WTC11 (cell line): ENCODE results near the gene MED27.

Source experiments
- FOXK1 ChIP-seq: sonication (generic); formaldehyde crosslinking; IDR thresholded peaks from 2 replicates; pipeline ENCODE4 v1.8.0; 2022; ENCODE audit warnings: mild to moderate bottlenecking, moderate library complexity, missing genetic modification reagents
- JUN ChIP-seq: sonication (generic); formaldehyde crosslinking; IDR thresholded peaks from 2 replicates; pipeline ENCODE4 v1.8.0; 2023; ENCODE audit warnings: mild to moderate bottlenecking, missing genetic modification reagents
- PRRX2 ChIP-seq: fragments of 250-450 bp; sonication (Bioruptor Pico); IDR thresholded peaks from 2 replicates; pipeline ENCODE4 v1.8.0; 2021; ENCODE audit warnings: mild to moderate bottlenecking
- TF ChIP-seq, protein P1 (sequence below): sonication (generic); formaldehyde crosslinking; IDR thresholded peaks from 2 replicates; pipeline ENCODE4 v1.8.1; 2022; ENCODE audit warnings: missing genetic modification reagents, borderline replicate concordance
- TF ChIP-seq, protein P2 (sequence below): fragments of 200-600 bp; IDR thresholded peaks from 2 replicates; pipeline ENCODE4 v1.8.0; 2022; ENCODE audit warnings: antibody characterized with exemption
- TF ChIP-seq, protein P3 (sequence below): fragments of 250-450 bp; sonication (Bioruptor Pico); IDR thresholded peaks from 2 replicates; pipeline ENCODE4 v1.9.0; 2021; ENCODE audit warnings: mild to moderate bottlenecking
- TF ChIP-seq, protein P4 (sequence below): sonication (generic); formaldehyde crosslinking; IDR thresholded peaks from 2 replicates; pipeline ENCODE4 v1.8.1; 2023; ENCODE audit warnings: mild to moderate bottlenecking, moderate library complexity, missing genetic modification reagents
- TF ChIP-seq, protein P5 (sequence below): sonication (generic); formaldehyde crosslinking; IDR thresholded peaks from 2 replicates; pipeline ENCODE4 v1.8.1; 2022; ENCODE audit warnings: low read depth, missing genetic modification reagents, borderline replicate concordance
- TF ChIP-seq, protein P6 (sequence below): sonication (generic); formaldehyde crosslinking; IDR thresholded peaks from 2 replicates; pipeline ENCODE4 v1.8.1; 2023; ENCODE audit warnings: mild to moderate bottlenecking, missing genetic modification reagents, borderline replicate concordance

DNA sequence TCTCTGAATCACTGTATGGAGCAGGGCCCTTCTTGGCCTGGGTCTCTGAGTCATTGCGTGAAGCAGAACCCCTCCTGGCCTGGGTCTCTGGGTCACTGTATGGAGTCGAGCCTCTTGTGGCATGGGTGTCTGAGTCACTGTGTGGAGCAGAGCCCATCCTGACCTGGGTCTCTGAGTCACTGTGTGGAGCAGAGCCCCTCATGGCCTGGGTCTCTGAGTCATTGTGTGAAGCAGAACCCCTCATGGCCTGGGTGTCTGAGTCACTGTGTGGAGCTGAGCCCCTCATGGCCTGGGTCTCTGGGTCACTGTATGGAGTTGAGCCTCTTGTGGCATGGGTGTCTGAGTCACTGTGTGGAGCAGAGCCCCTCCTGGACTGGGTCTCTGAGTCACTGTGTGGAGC, 245.8 kb downstream of the MED27 start:
- TF ChIP-seq, protein P1, sequence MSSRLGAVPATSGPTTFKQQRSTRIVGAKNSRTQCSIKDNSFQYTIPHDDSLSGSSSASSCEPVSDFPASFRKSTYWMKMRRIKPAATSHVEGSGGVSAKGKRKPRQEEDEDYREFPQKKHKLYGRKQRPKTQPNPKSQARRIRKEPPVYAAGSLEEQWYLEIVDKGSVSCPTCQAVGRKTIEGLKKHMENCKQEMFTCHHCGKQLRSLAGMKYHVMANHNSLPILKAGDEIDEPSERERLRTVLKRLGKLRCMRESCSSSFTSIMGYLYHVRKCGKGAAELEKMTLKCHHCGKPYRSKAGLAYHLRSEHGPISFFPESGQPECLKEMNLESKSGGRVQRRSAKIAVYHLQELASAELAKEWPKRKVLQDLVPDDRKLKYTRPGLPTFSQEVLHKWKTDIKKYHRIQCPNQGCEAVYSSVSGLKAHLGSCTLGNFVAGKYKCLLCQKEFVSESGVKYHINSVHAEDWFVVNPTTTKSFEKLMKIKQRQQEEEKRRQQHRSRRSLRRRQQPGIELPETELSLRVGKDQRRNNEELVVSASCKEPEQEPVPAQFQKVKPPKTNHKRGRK, result no peak
- no peak for TF ChIP-seq JUN (CRISPR knock-in tag)
- TF ChIP-seq, protein P2, sequence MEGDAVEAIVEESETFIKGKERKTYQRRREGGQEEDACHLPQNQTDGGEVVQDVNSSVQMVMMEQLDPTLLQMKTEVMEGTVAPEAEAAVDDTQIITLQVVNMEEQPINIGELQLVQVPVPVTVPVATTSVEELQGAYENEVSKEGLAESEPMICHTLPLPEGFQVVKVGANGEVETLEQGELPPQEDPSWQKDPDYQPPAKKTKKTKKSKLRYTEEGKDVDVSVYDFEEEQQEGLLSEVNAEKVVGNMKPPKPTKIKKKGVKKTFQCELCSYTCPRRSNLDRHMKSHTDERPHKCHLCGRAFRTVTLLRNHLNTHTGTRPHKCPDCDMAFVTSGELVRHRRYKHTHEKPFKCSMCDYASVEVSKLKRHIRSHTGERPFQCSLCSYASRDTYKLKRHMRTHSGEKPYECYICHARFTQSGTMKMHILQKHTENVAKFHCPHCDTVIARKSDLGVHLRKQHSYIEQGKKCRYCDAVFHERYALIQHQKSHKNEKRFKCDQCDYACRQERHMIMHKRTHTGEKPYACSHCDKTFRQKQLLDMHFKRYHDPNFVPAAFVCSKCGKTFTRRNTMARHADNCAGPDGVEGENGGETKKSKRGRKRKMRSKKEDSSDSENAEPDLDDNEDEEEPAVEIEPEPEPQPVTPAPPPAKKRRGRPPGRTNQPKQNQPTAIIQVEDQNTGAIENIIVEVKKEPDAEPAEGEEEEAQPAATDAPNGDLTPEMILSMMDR, result no peak
- TF ChIP-seq, protein P3, sequence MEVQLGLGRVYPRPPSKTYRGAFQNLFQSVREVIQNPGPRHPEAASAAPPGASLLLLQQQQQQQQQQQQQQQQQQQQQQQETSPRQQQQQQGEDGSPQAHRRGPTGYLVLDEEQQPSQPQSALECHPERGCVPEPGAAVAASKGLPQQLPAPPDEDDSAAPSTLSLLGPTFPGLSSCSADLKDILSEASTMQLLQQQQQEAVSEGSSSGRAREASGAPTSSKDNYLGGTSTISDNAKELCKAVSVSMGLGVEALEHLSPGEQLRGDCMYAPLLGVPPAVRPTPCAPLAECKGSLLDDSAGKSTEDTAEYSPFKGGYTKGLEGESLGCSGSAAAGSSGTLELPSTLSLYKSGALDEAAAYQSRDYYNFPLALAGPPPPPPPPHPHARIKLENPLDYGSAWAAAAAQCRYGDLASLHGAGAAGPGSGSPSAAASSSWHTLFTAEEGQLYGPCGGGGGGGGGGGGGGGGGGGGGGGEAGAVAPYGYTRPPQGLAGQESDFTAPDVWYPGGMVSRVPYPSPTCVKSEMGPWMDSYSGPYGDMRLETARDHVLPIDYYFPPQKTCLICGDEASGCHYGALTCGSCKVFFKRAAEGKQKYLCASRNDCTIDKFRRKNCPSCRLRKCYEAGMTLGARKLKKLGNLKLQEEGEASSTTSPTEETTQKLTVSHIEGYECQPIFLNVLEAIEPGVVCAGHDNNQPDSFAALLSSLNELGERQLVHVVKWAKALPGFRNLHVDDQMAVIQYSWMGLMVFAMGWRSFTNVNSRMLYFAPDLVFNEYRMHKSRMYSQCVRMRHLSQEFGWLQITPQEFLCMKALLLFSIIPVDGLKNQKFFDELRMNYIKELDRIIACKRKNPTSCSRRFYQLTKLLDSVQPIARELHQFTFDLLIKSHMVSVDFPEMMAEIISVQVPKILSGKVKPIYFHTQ, result no peak
- TF ChIP-seq, protein P4, sequence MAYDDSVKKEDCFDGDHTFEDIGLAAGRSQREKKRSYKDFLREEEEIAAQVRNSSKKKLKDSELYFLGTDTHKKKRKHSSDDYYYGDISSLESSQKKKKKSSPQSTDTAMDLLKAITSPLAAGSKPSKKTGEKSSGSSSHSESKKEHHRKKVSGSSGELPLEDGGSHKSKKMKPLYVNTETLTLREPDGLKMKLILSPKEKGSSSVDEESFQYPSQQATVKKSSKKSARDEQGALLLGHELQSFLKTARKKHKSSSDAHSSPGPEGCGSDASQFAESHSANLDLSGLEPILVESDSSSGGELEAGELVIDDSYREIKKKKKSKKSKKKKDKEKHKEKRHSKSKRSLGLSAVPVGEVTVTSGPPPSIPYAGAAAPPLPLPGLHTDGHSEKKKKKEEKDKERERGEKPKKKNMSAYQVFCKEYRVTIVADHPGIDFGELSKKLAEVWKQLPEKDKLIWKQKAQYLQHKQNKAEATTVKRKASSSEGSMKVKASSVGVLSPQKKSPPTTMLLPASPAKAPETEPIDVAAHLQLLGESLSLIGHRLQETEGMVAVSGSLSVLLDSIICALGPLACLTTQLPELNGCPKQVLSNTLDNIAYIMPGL, result no peak
- no peak for TF ChIP-seq PRRX2
- TF ChIP-seq, protein P5, sequence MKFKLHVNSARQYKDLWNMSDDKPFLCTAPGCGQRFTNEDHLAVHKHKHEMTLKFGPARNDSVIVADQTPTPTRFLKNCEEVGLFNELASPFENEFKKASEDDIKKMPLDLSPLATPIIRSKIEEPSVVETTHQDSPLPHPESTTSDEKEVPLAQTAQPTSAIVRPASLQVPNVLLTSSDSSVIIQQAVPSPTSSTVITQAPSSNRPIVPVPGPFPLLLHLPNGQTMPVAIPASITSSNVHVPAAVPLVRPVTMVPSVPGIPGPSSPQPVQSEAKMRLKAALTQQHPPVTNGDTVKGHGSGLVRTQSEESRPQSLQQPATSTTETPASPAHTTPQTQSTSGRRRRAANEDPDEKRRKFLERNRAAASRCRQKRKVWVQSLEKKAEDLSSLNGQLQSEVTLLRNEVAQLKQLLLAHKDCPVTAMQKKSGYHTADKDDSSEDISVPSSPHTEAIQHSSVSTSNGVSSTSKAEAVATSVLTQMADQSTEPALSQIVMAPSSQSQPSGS (CRISPR knock-in tag), result no peak
- TF ChIP-seq, protein P6, sequence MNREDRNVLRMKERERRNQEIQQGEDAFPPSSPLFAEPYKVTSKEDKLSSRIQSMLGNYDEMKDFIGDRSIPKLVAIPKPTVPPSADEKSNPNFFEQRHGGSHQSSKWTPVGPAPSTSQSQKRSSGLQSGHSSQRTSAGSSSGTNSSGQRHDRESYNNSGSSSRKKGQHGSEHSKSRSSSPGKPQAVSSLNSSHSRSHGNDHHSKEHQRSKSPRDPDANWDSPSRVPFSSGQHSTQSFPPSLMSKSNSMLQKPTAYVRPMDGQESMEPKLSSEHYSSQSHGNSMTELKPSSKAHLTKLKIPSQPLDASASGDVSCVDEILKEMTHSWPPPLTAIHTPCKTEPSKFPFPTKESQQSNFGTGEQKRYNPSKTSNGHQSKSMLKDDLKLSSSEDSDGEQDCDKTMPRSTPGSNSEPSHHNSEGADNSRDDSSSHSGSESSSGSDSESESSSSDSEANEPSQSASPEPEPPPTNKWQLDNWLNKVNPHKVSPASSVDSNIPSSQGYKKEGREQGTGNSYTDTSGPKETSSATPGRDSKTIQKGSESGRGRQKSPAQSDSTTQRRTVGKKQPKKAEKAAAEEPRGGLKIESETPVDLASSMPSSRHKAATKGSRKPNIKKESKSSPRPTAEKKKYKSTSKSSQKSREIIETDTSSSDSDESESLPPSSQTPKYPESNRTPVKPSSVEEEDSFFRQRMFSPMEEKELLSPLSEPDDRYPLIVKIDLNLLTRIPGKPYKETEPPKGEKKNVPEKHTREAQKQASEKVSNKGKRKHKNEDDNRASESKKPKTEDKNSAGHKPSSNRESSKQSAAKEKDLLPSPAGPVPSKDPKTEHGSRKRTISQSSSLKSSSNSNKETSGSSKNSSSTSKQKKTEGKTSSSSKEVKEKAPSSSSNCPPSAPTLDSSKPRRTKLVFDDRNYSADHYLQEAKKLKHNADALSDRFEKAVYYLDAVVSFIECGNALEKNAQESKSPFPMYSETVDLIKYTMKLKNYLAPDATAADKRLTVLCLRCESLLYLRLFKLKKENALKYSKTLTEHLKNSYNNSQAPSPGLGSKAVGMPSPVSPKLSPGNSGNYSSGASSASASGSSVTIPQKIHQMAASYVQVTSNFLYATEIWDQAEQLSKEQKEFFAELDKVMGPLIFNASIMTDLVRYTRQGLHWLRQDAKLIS (CRISPR knock-in tag), result no peak
- no peak for TF ChIP-seq FOXK1
